H9 (cell line): ENCODE measurements around the gene KDM2B. TPM values are rescaled to one million over a fixed set of nuclear protein-coding genes. Genes with fewer than 3 reads are reported as not detected.

Experiments used
- DNase-seq: peaks from one replicate; pipeline ENCODE4 v3.0.0-alpha.2; 2017
- H2AFZ ChIP-seq: one replicate; pipeline ENCODE4 v1.6.1; 2013; ENCODE audit warnings: mild to moderate bottlenecking, low read length, control low read depth, moderate library complexity
- H2AK5ac ChIP-seq: 2 replicates; pipeline ENCODE4 v1.6.1; 2013; ENCODE audit warnings: low read length, control low read depth, mixed read lengths; ENCODE audit not compliant: insufficient read length
- H2BK120ac ChIP-seq: one replicate; pipeline ENCODE4 v1.6.1; 2013; ENCODE audit warnings: low read depth, mild to moderate bottlenecking, low read length, control low read depth, inconsistent platforms; ENCODE audit not compliant: poor library complexity, severe bottlenecking
- H2BK12ac ChIP-seq: 2 replicates; pipeline ENCODE4 v1.6.1; 2013; ENCODE audit warnings: low read length, control low read depth, mixed read lengths, low read depth; ENCODE audit not compliant: insufficient read length
- H2BK15ac ChIP-seq: 2 replicates; pipeline ENCODE4 v1.6.1; 2013; ENCODE audit warnings: low read depth, low read length, control low read depth
- H2BK20ac ChIP-seq: one replicate; pipeline ENCODE4 v1.6.1; 2013; ENCODE audit warnings: low read depth, mild to moderate bottlenecking, low read length, control low read depth, inconsistent platforms; ENCODE audit not compliant: poor library complexity, severe bottlenecking
- H2BK5ac ChIP-seq: 2 replicates; pipeline ENCODE4 v1.6.1; 2013; ENCODE audit warnings: low read length, control low read depth, mixed read lengths; ENCODE audit not compliant: insufficient read length
- H3K14ac ChIP-seq: 2 replicates; pipeline ENCODE4 v1.6.1; 2013; ENCODE audit warnings: low read length, control low read depth; ENCODE audit not compliant: insufficient read depth
- H3K18ac ChIP-seq: 2 replicates; pipeline ENCODE4 v1.6.1; 2013; ENCODE audit warnings: low read depth, mild to moderate bottlenecking, mixed read lengths, low read length, control low read depth; ENCODE audit not compliant: insufficient read length
- H3K23ac ChIP-seq: 2 replicates; pipeline ENCODE4 v1.6.1; 2013; ENCODE audit warnings: low read length, control low read depth, mixed read lengths, low read depth; ENCODE audit not compliant: insufficient read length
- H3K23me2 ChIP-seq: 2 replicates; pipeline ENCODE4 v1.6.1; 2013; ENCODE audit warnings: low read depth, mild to moderate bottlenecking, mixed read lengths, low read length, control low read depth; ENCODE audit not compliant: insufficient read length, poor library complexity, severe bottlenecking
- H3K27ac ChIP-seq: 2 replicates; pipeline ENCODE4 v1.5.1; 2013; ENCODE audit warnings: low read length, control low read depth, mixed read lengths, low read depth; ENCODE audit not compliant: insufficient read length
- H3K27me3 ChIP-seq: 2 replicates; pipeline ENCODE4 v1.6.1; 2013; ENCODE audit warnings: low read length, control low read depth, inconsistent platforms; ENCODE audit not compliant: insufficient read depth
- H3K4ac ChIP-seq: 2 replicates; pipeline ENCODE4 v1.6.1; 2013; ENCODE audit warnings: low read depth, mild to moderate bottlenecking, control low read depth, inconsistent platforms, low read length, moderate library complexity
- H3K4me1 ChIP-seq: 2 replicates; pipeline ENCODE4 v1.6.1; 2013; ENCODE audit warnings: low read length, control low read depth, inconsistent platforms; ENCODE audit not compliant: insufficient read depth
- H3K4me2 ChIP-seq: 2 replicates; pipeline ENCODE4 v1.6.1; 2013; ENCODE audit warnings: low read length, control low read depth, mixed read lengths; ENCODE audit not compliant: insufficient read length, insufficient read depth
- H3K56ac ChIP-seq: 2 replicates; pipeline ENCODE4 v1.6.1; 2013; ENCODE audit warnings: low read depth, mild to moderate bottlenecking, mixed read lengths, low read length, control low read depth; ENCODE audit not compliant: insufficient read length
- H3K79me1 ChIP-seq: 2 replicates; pipeline ENCODE4 v1.6.1; 2013; ENCODE audit warnings: low read depth, mild to moderate bottlenecking, moderate library complexity, low read length, control low read depth, inconsistent platforms; ENCODE audit not compliant: insufficient read depth, poor library complexity, severe bottlenecking
- H3K79me2 ChIP-seq: 2 replicates; pipeline ENCODE4 v1.6.1; 2013; ENCODE audit warnings: low read length, control low read depth, inconsistent platforms; ENCODE audit not compliant: insufficient read depth
- H3K9ac ChIP-seq: 2 replicates; pipeline ENCODE4 v1.6.1; 2013; ENCODE audit warnings: low read length, control low read depth, mixed read lengths; ENCODE audit not compliant: insufficient read length; ENCODE audit errors: extremely low read depth
- H3K9me3 ChIP-seq: one replicate; pipeline ENCODE4 v1.6.1; 2013; ENCODE audit warnings: low read depth, low read length, inconsistent platforms; ENCODE audit not compliant: control insufficient read depth
- H3T11ph ChIP-seq: one replicate; pipeline ENCODE4 v1.6.1; 2013; ENCODE audit warnings: mild to moderate bottlenecking, low read length, control low read depth, inconsistent platforms
- H4K20me1 ChIP-seq: one replicate; pipeline ENCODE4 v1.6.1; 2013; ENCODE audit not compliant: control insufficient read depth, insufficient read length, insufficient read depth
- H4K5ac ChIP-seq: 2 replicates; pipeline ENCODE4 v1.6.1; 2013; ENCODE audit warnings: low read depth, mild to moderate bottlenecking, mixed read lengths, low read length, control low read depth; ENCODE audit not compliant: insufficient read length
- H4K8ac ChIP-seq: replicated peaks from 2 replicates; pipeline ENCODE4 v1.6.1; 2013; ENCODE audit warnings: low read length, control low read depth, mixed read lengths, low read depth; ENCODE audit not compliant: insufficient read length
- H4K91ac ChIP-seq: 2 replicates; pipeline ENCODE4 v1.6.1; 2013; ENCODE audit warnings: low read depth, mild to moderate bottlenecking, moderate library complexity, mixed read lengths, low read length, control low read depth; ENCODE audit not compliant: insufficient read length
- H3K27ac Mint-ChIP-seq, 3 experiments: 2 replicates in 2 of 3; 3 replicates in 1 of 3; pipeline ENCODE4 v1.8.0; 2020 to 2021; ENCODE audit warnings: mixed read lengths in 3 of 3, mild to moderate bottlenecking in 1 of 3, moderate library complexity in 1 of 3
- H3K27me3 Mint-ChIP-seq: 2 replicates; pipeline ENCODE4 v1.8.0; 2021; ENCODE audit warnings: low read depth, mild to moderate bottlenecking, moderate library complexity, mixed read lengths
- H3K36me3 Mint-ChIP-seq, 3 experiments: 2 replicates in 2 of 3; 3 replicates in 1 of 3; pipeline ENCODE4 v1.8.0; 2020 to 2021; ENCODE audit warnings: low read depth in 3 of 3, mixed read lengths in 3 of 3; ENCODE audit not compliant: insufficient read depth in 1 of 3
- H3K4me1 Mint-ChIP-seq, 2 experiments: 2 replicates each; pipeline ENCODE4 v1.8.0; 2020; ENCODE audit warnings: mixed read lengths in 2 of 2
- H3K4me3 Mint-ChIP-seq, 2 experiments: 2 replicates in 1 of 2; 3 replicates in 1 of 2; pipeline ENCODE4 v1.8.0; 2020 to 2021; ENCODE audit warnings: mild to moderate bottlenecking in 2 of 2, mixed read lengths in 2 of 2, moderate library complexity in 1 of 2
- H3K9me3 Mint-ChIP-seq, 2 experiments: 2 replicates in 1 of 2; 3 replicates in 1 of 2; pipeline ENCODE4 v1.8.0; 2020; ENCODE audit warnings: mild to moderate bottlenecking in 2 of 2, mixed read lengths in 2 of 2, moderate library complexity in 1 of 2
- WGBS: extraction: QIAGEN DNeasy Blood & Tissue Kit; methylation state at CpG from one replicate; pipeline ENCODE4 v1.1.7; 2013; ENCODE audit warnings: missing lambda C conversion rate, low lambda C conversion rate, mixed read lengths; ENCODE audit not compliant: insufficient read length; ENCODE audit errors: extremely low coverage; 5-methylcytosine and 5-hydroxymethylcytosine counted together
- total RNA-seq: library from RNA; stranded (reverse); gene quantifications from 2 replicates; pipeline ENCODE4 v1.2.1, GENCODE V29; 2021
- TF ChIP-seq, protein P1 (sequence below): fragments of 200-600 bp; sonication (generic); conservative IDR thresholded peaks from 3 replicates; pipeline ENCODE4 v1.8.0; 2021; ENCODE audit warnings: antibody characterized with exemption, mild to moderate bottlenecking

KDM2B gene
- total RNA-seq, 1 experiment from 2014 or later = 143 TPM

- H2AFZ ChIP-seq = no peak overlapping the region
- no peak overlapping the region for H2BK15ac ChIP-seq
- H2BK5ac ChIP-seq = no peak overlapping the region
- H4K20me1 ChIP-seq = no peaks in the 10 kb centered on the region
- H3K56ac ChIP-seq = no peak overlapping the region
- H3K79me2 ChIP-seq = no peaks in the 10 kb centered on the region
- no peak overlapping the region for H4K8ac ChIP-seq
- no peak overlapping the region for H4K91ac ChIP-seq
- Mint-ChIP-seq H3K4me1 (peaks cover 15 to 19% of the 10 kb centered on the region in 2 experiments), H3K4me3 (no peak overlapping the region), H3K9me3 (no peaks in the 10 kb centered on the region), H3K36me3 (peaks cover 2 to 42% (median 19%) of the 10 kb centered on the region in 3 experiments; a peak in 6 of 7 replicates), H3K27me3 (no peaks in the 10 kb centered on the region; the same call in 1 of the 2 replicates), H3K27ac (peak overlapping the region in 2 of 3 experiments; percentile 32 to 52; a peak in 2 of 7 replicates)
- DNase-seq = no peak
- H3K9ac ChIP-seq = no peak overlapping the region
- H4K5ac ChIP-seq = no peak overlapping the region
- no peak overlapping the region for H3K4me2 ChIP-seq
- H3K23me2 ChIP-seq = no peaks in the 10 kb centered on the region
- no peak overlapping the region for H3K27ac ChIP-seq
- H3K18ac ChIP-seq = no peak overlapping the region
- H2AK5ac ChIP-seq = no peak overlapping the region
- no peak overlapping the region for H3K14ac ChIP-seq
- H2BK20ac ChIP-seq = no peak overlapping the region
- H3K9me3 ChIP-seq = no peaks in the 10 kb centered on the region
- no peak overlapping the region for H3T11ph ChIP-seq
- no peak overlapping the region for H3K23ac ChIP-seq
- H2BK120ac ChIP-seq = no peak overlapping the region
- no peaks in the 10 kb centered on the region for H3K79me1 ChIP-seq
- no CpG with 5 or more reads among the region's 12 CpGs for WGBS
- H3K4ac ChIP-seq = no peak overlapping the region
- TF ChIP-seq, protein P1, sequence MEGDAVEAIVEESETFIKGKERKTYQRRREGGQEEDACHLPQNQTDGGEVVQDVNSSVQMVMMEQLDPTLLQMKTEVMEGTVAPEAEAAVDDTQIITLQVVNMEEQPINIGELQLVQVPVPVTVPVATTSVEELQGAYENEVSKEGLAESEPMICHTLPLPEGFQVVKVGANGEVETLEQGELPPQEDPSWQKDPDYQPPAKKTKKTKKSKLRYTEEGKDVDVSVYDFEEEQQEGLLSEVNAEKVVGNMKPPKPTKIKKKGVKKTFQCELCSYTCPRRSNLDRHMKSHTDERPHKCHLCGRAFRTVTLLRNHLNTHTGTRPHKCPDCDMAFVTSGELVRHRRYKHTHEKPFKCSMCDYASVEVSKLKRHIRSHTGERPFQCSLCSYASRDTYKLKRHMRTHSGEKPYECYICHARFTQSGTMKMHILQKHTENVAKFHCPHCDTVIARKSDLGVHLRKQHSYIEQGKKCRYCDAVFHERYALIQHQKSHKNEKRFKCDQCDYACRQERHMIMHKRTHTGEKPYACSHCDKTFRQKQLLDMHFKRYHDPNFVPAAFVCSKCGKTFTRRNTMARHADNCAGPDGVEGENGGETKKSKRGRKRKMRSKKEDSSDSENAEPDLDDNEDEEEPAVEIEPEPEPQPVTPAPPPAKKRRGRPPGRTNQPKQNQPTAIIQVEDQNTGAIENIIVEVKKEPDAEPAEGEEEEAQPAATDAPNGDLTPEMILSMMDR = no peak
- no peaks in the 10 kb centered on the region for H3K27me3 ChIP-seq
- H3K4me1 ChIP-seq = peaks cover 1% of the 10 kb centered on the region
- no peak overlapping the region for H2BK12ac ChIP-seq
Measured at GRCh38 chr12:121595520-121595919, 14.7 kb upstream of the KDM2B start.
